Sigmoid colon (tissue), 4 donors: ENCODE results near the gene NRF1.

Source experiments
- CTCF ChIP-seq, 4 experiments: fragments of 450-650 bp in 3 of 4; fragments of 200-600 bp in 1 of 4; IDR thresholded peaks; one replicate each; pipeline ENCODE4 v1.5.1; 2016 to 2019; ENCODE audit warnings: antibody characterized with exemption in 4 of 4, mild to moderate bottlenecking in 3 of 4, moderate library complexity in 2 of 4
- EP300 ChIP-seq, 4 donors: sonication (generic); formaldehyde crosslinking; IDR thresholded peaks; one replicate each; pipeline ENCODE4 v1.6.1; 2017; ENCODE audit warnings: antibody characterized with exemption in 4 of 4
- POLR2A ChIP-seq, 2 donors: fragments of 450-650 bp; IDR thresholded peaks; one replicate each; pipeline ENCODE4 v1.6.1; 2016; ENCODE audit warnings: antibody characterized with exemption in 2 of 2, mild to moderate bottlenecking in 2 of 2, moderate library complexity in 2 of 2
- POLR2AphosphoS5 ChIP-seq, 4 donors: sonication (generic); formaldehyde crosslinking; IDR thresholded peaks; one replicate each; pipeline ENCODE4 v1.6.1; 2017; ENCODE audit warnings: antibody characterized with exemption in 4 of 4

- TF ChIP-seq CTCF (IDR thresholded peaks at IDR 0.05) = no peak
- TF ChIP-seq POLR2AphosphoS5 (IDR thresholded peaks at IDR 0.05) = no peak
- TF ChIP-seq POLR2A (IDR thresholded peaks at IDR 0.05) = no peak
- no peak for TF ChIP-seq EP300 (IDR thresholded peaks at IDR 0.05)
These were observed 181.2 kb downstream of the NRF1 start for GRCh38 chr7:129792721-129793120.
